B cell (primary cell): ENCODE results near the gene MUC12. TPM values are rescaled to one million over a fixed set of nuclear protein-coding genes. Genes with fewer than 3 reads are reported as not detected.

Experiments
- ATAC-seq: fragments of 200-7000 bp; cut with Tn5 transposase; one replicate; pipeline ENCODE4 v1.10.0; 2021; ENCODE audit warnings: low read depth, mild to moderate bottlenecking, moderate number of reproducible peaks, moderate library complexity
- CTCF ChIA-PET: fragments of 350-600 bp; sonication (Branson Sonifier 250); formaldehyde crosslinking; loops from one replicate; lab custom pipeline; 2021; ENCODE audit warnings: antibody characterized with exemption, inconsistent platforms; lab: Charles Lee
- POLR2A ChIA-PET: fragments of 350-600 bp; sonication (Branson Sonifier 250); formaldehyde crosslinking; loops from one replicate; lab custom pipeline; 2021; ENCODE audit warnings: antibody characterized with exemption; lab: Charles Lee
- DNase-seq: peaks from one replicate; pipeline ENCODE4 v3.0.0; 2013
- H2AFZ ChIP-seq: 2 replicates; pipeline ENCODE4 v1.6.1; 2012; ENCODE audit warnings: mild to moderate bottlenecking, low read depth, low read length; ENCODE audit not compliant: insufficient read depth, poor library complexity, severe bottlenecking
- H3K27ac ChIP-seq, 2 donors: 1 replicate in 1 of 2; 2 replicates in 1 of 2; pipeline ENCODE4 v1.5.1; 2012 to 2013; ENCODE audit warnings: low read length in 2 of 2, mild to moderate bottlenecking in 2 of 2, moderate library complexity in 1 of 2
- H3K27me3 ChIP-seq, 4 experiments: fragments of 200-600 bp in 1 of 4; sonication (generic) in 1 of 4; replicated peaks in 1 of 4; 1 replicate in 2 of 4; 2 replicates in 2 of 4; pipeline versions ENCODE4 v1.6.1 to v1.7.0; 2013 to 2016; ENCODE audit warnings: low read length in 3 of 4, mild to moderate bottlenecking in 2 of 4, mixed read lengths in 1 of 4, moderate library complexity in 1 of 4; ENCODE audit not compliant: insufficient read depth in 4 of 4, control insufficient read depth in 3 of 4; ENCODE audit errors: control extremely low read depth in 1 of 4
- H3K36me3 ChIP-seq, 2 experiments: replicated peaks in 1 of 2; 1 replicate in 1 of 2; 2 replicates in 1 of 2; pipeline versions ENCODE4 v1.6.1 to v1.7.1; 2013; ENCODE audit warnings: low read length in 1 of 2; ENCODE audit not compliant: insufficient read depth in 2 of 2, control insufficient read depth in 1 of 2; ENCODE audit errors: control extremely low read depth in 1 of 2, extremely low read depth in 1 of 2
- H3K4me1 ChIP-seq, 2 donors: fragments of 200-600 bp in 1 of 2; sonication (generic) in 1 of 2; 1 replicate in 1 of 2; 2 replicates in 1 of 2; pipeline versions ENCODE4 v1.5.1 to v1.6.1; 2013 to 2017; ENCODE audit warnings: low read length in 2 of 2; ENCODE audit not compliant: control insufficient read depth in 2 of 2, insufficient read depth in 2 of 2
- H3K4me2 ChIP-seq: replicated peaks from 2 replicates; pipeline ENCODE3; 2012; ENCODE audit warnings: mild to moderate bottlenecking, low read depth, low read length; ENCODE audit not compliant: poor library complexity, severe bottlenecking
- H3K4me3 ChIP-seq, 5 experiments: fragments of 200-600 bp in 1 of 5; sonication (generic) in 1 of 5; 1 replicate in 3 of 5; 2 replicates in 2 of 5; pipeline versions ENCODE4 v1.5.1 to v1.7.0; 2011 to 2016; ENCODE audit warnings: low read length in 4 of 5, mild to moderate bottlenecking in 4 of 5, low read depth in 2 of 5, control low read depth in 1 of 5, moderate library complexity in 1 of 5; ENCODE audit not compliant: insufficient read depth in 1 of 5; ENCODE audit errors: control extremely low read depth in 1 of 5, extremely low read depth in 1 of 5
- H3K79me2 ChIP-seq: fragments of 200-600 bp; sonication (generic); one replicate; pipeline ENCODE4 v1.6.0; 2016; ENCODE audit warnings: low read length; ENCODE audit not compliant: control insufficient read depth, insufficient read depth
- H3K9ac ChIP-seq: fragments of 200-600 bp; sonication (generic); 2 replicates; pipeline ENCODE4 v1.6.1; 2017; ENCODE audit warnings: mild to moderate bottlenecking, low read length, moderate library complexity
- H3K9me3 ChIP-seq, 3 donors: one replicate each; pipeline versions ENCODE4 v1.6.1 to v1.7.1; 2013; ENCODE audit warnings: low read length in 2 of 3; ENCODE audit not compliant: control insufficient read depth in 2 of 3, insufficient read depth in 1 of 3; ENCODE audit errors: control extremely low read depth in 1 of 3
- H4K20me1 ChIP-seq: 2 replicates; pipeline ENCODE4 v1.6.0; 2012; ENCODE audit warnings: mild to moderate bottlenecking, low read length; ENCODE audit not compliant: insufficient read depth, control insufficient read depth, poor library complexity, severe bottlenecking
- H3K27ac Mint-ChIP-seq: one replicate; pipeline ENCODE4 v1.8.0; 2021; ENCODE audit warnings: mixed read lengths
- H3K27me3 Mint-ChIP-seq: one replicate; pipeline ENCODE4 v1.8.0; 2021; ENCODE audit warnings: mixed read lengths
- H3K4me1 Mint-ChIP-seq: one replicate; pipeline ENCODE4 v1.8.0; 2021; ENCODE audit warnings: mixed read lengths
- H3K4me3 Mint-ChIP-seq: one replicate; pipeline ENCODE4 v1.8.0; 2021; ENCODE audit warnings: mixed read lengths
- H3K9me3 Mint-ChIP-seq: one replicate; pipeline ENCODE4 v1.8.0; 2022; ENCODE audit warnings: mixed read lengths; ENCODE audit not compliant: insufficient read depth
- CTCF ChIP-seq: fragments of 200-600 bp; IDR thresholded peaks from one replicate; pipeline ENCODE4 v1.8.0; 2022; ENCODE audit warnings: antibody characterized with exemption, mild to moderate bottlenecking
- EZH2 ChIP-seq: IDR thresholded peaks from 2 replicates; pipeline ENCODE4 v1.6.1; 2012; ENCODE audit warnings: borderline replicate concordance, low read depth, mild to moderate bottlenecking, moderate library complexity, low read length; ENCODE audit not compliant: insufficient read depth, poor library complexity, severe bottlenecking
- WGBS: methylation state at CpG from one replicate; pipeline ENCODE4 v1.1.5; 2013; ENCODE audit warnings: missing lambda C conversion rate; ENCODE audit not compliant: insufficient coverage; 5-methylcytosine and 5-hydroxymethylcytosine counted together
- intact Hi-C: fragments of 100-400 bp; cut with micrococcal nuclease; formaldehyde crosslinking; loops from one replicate; pipeline ENCODE4 v1.10.0; 2022
- polyA plus RNA-seq: library from polyadenylated mRNA; depleted of rRNA; stranded (reverse); fragments of >200 nt; gene quantifications from 2 replicates; pipeline ENCODE4 v1.2.3, GENCODE V29; 2012
- total RNA-seq, 2 donors: library from RNA; stranded (reverse); fragments of 120-200 nt in 1 of 2; gene quantifications; 1 replicate in 1 of 2; 2 replicates in 1 of 2; pipeline versions ENCODE4 v1.2.3 to v1.2.4, GENCODE V29; 2013 to 2022

Gene MUC12
- total and polyA plus RNA-seq, 2 donors (not counting 1 experiment from before 2014, with no cell fraction given) = 0.81 TPM; not detected in 1

GRCh38 chr7:100946111-100946510 lies 23.3 kb upstream of the MUC12 start:
- Histone ChIP-seq H3K9ac (no peak overlapping the region), H3K27ac (no peak overlapping the region), H3K79me2 (no peaks in the 10 kb centered on the region), H3K9me3 (peaks cover 0 to 16% (median 2%) of the 10 kb centered on the region in 3 donors), H3K4me3 (no peak overlapping the region), H3K36me3 (no peaks in the 10 kb centered on the region), H4K20me1 (no peaks in the 10 kb centered on the region), H3K4me1 (no peaks in the 10 kb centered on the region), H3K4me2 (no peak overlapping the region), H3K27me3 (peaks cover 0 to 36% (median 5%) of the 10 kb centered on the region in 4 experiments), H2AFZ (no peak overlapping the region)
- DNase-seq (no peak), ATAC-seq (no peak)
- Mint-ChIP-seq H3K4me1 (no peaks in the 10 kb centered on the region), H3K4me3 (no peak overlapping the region), H3K27me3 (peaks cover 35% of the 10 kb centered on the region), H3K27ac (no peak overlapping the region), H3K9me3 (no peaks in the 10 kb centered on the region)
- CTCF ChIA-PET = no interaction called here
- 97% methylated on average over 2 of the region's 4 CpGs for WGBS
- TF ChIP-seq EZH2 (no peak), CTCF (no peak)
- POLR2A ChIA-PET = no interaction called here
- intact Hi-C loops = no loop called here

- H3K27me3 ChIP-seq = peaks cover 0 to 42% (median 6%) of the 10 kb centered on the region in 4 experiments
- CTCF ChIA-PET = interaction anchor here (0.9 kb wide), 1 partner anchor 336 kb away, joined by 3 read pairs; no protein-coding TSS in a partner anchor
Observed at GRCh38 chr7:100946766-100947365, 22.5 kb upstream of the MUC12 start.

More at GRCh38 chr7:100946766-100947365, 22.5 kb upstream of the MUC12 start:
- Histone ChIP-seq H3K4me1 (no peaks in the 10 kb centered on the region), H3K4me2 (no peak overlapping the region), H2AFZ (no peak overlapping the region), H3K9ac (no peak overlapping the region), H3K36me3 (no peaks in the 10 kb centered on the region), H3K4me3 (no peak overlapping the region), H4K20me1 (no peaks in the 10 kb centered on the region), H3K9me3 (peaks cover 0 to 20% (median 2%) of the 10 kb centered on the region in 3 donors), H3K79me2 (no peaks in the 10 kb centered on the region), H3K27ac (no peak overlapping the region)
- no peak overlapping the region for H3K4me3 Mint-ChIP-seq
- 61% methylated on average over 8 of the region's 11 CpGs for WGBS
- DNase-seq (no peak), ATAC-seq (no peak)
- intact Hi-C loops = no loop called here
- no peak overlapping the region for H3K27ac Mint-ChIP-seq
- no peaks in the 10 kb centered on the region for H3K9me3 Mint-ChIP-seq
- TF ChIP-seq EZH2 (no peak), CTCF (no peak)
- peaks cover 35% of the 10 kb centered on the region for H3K27me3 Mint-ChIP-seq
- POLR2A ChIA-PET = no interaction called here
- H3K4me1 Mint-ChIP-seq = no peaks in the 10 kb centered on the region
